Measurements from ENCODE around the gene ASCL2.

- TF ChIP-seq, protein P1, sequence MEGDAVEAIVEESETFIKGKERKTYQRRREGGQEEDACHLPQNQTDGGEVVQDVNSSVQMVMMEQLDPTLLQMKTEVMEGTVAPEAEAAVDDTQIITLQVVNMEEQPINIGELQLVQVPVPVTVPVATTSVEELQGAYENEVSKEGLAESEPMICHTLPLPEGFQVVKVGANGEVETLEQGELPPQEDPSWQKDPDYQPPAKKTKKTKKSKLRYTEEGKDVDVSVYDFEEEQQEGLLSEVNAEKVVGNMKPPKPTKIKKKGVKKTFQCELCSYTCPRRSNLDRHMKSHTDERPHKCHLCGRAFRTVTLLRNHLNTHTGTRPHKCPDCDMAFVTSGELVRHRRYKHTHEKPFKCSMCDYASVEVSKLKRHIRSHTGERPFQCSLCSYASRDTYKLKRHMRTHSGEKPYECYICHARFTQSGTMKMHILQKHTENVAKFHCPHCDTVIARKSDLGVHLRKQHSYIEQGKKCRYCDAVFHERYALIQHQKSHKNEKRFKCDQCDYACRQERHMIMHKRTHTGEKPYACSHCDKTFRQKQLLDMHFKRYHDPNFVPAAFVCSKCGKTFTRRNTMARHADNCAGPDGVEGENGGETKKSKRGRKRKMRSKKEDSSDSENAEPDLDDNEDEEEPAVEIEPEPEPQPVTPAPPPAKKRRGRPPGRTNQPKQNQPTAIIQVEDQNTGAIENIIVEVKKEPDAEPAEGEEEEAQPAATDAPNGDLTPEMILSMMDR (IDR thresholded peaks at IDR 0.05), result no peak
- no peak for TF ChIP-seq POLR2A (IDR thresholded peaks at IDR 0.05)
These were observed 31.4 kb upstream of the ASCL2 start, which contains the start of the genes C11orf21 and TSPAN32 for GRCh38 chr11:2301631-2302305.
